Testis (tissue), 3 donors: Measurements from ENCODE around the gene RAD23A. TPM values are rescaled to one million over a fixed set of nuclear protein-coding genes. Genes with fewer than 3 reads are reported as not detected.

Source experiments
- DNase-seq: peaks from one replicate; pipeline ENCODE4 v3.0.0-alpha.2; 2019
- H3K27ac ChIP-seq, 2 donors: fragments of 200-600 bp; sonication (generic); one replicate each; pipeline ENCODE4 v1.5.1; 2019
- H3K27me3 ChIP-seq: fragments of 200-600 bp; sonication (generic); one replicate; pipeline ENCODE4 v1.5.1; 2019
- H3K36me3 ChIP-seq: fragments of 200-600 bp; sonication (generic); one replicate; pipeline ENCODE4 v1.5.1; 2017; ENCODE audit warnings: low read depth; ENCODE audit errors: missing control alignments
- H3K4me1 ChIP-seq: fragments of 200-600 bp; sonication (generic); one replicate; pipeline ENCODE4 v1.5.1; 2019
- H3K4me3 ChIP-seq, 2 donors: fragments of 200-600 bp; sonication (generic); one replicate each; pipeline ENCODE4 v1.5.1; 2017 to 2019
- H3K9me3 ChIP-seq: fragments of 200-600 bp; sonication (generic); one replicate; pipeline ENCODE4 v1.5.1; 2017
- POLR2A ChIP-seq: fragments of 450-650 bp; IDR thresholded peaks from one replicate; pipeline ENCODE4 v1.6.1; 2017; ENCODE audit warnings: antibody characterized with exemption, mild to moderate bottlenecking, moderate library complexity
- WGBS, 2 donors: methylation state at CpG; one replicate each; pipeline ENCODE4 v1.1.5; 2018; 5-methylcytosine and 5-hydroxymethylcytosine counted together
- intact Hi-C: fragments of 100-400 bp; cut with DNase I; formaldehyde crosslinking; loops from one replicate; pipeline ENCODE4 v1.15.1; 2023; ENCODE audit warnings: low total_unique reads
- polyA plus RNA-seq: library from polyadenylated mRNA; stranded (reverse); fragments of 350-450 nt; fragmentation: Illumina TruSeq; extraction: RNeasy Lipid Tissue Mini Kit (QIAGEN cat#74804); gene quantifications from one replicate; pipeline ENCODE4 v1.2.3, GENCODE V29; 2014; ENCODE audit warnings: low read depth, low replicate concordance; ENCODE audit not compliant: insufficient read depth
- total RNA-seq, 2 donors: library from RNA; depleted of rRNA; stranded (reverse); fragments of >200 nt; gene quantifications; one replicate each; pipeline ENCODE4 v1.2.3, GENCODE V29; 2016
- TF ChIP-seq, protein P1 (sequence below), 3 experiments: fragments of 450-650 bp in 2 of 3; fragments of 200-600 bp in 1 of 3; sonication (generic) in 1 of 3; IDR thresholded peaks; one replicate each; pipeline ENCODE4 v1.5.1; 2016 to 2019; ENCODE audit warnings: antibody characterized with exemption in 3 of 3, mild to moderate bottlenecking in 2 of 3, moderate library complexity in 1 of 3

The RAD23A gene
- total and polyA plus RNA-seq, 3 donors from 2014 or later = 114 to 174 (median 136) TPM

- Histone ChIP-seq H3K27ac (peak overlapping the region in 1 of 2 donors; percentile 8), H3K4me1 (peaks cover 8% of the 10 kb centered on the region), H3K36me3 (no peaks in the 10 kb centered on the region), H3K9me3 (no peaks in the 10 kb centered on the region), H3K4me3 (peak overlapping the region; percentile 27 to 54), H3K27me3 (no peaks in the 10 kb centered on the region)
- no peak for TF ChIP-seq POLR2A
- TF ChIP-seq, protein P1, sequence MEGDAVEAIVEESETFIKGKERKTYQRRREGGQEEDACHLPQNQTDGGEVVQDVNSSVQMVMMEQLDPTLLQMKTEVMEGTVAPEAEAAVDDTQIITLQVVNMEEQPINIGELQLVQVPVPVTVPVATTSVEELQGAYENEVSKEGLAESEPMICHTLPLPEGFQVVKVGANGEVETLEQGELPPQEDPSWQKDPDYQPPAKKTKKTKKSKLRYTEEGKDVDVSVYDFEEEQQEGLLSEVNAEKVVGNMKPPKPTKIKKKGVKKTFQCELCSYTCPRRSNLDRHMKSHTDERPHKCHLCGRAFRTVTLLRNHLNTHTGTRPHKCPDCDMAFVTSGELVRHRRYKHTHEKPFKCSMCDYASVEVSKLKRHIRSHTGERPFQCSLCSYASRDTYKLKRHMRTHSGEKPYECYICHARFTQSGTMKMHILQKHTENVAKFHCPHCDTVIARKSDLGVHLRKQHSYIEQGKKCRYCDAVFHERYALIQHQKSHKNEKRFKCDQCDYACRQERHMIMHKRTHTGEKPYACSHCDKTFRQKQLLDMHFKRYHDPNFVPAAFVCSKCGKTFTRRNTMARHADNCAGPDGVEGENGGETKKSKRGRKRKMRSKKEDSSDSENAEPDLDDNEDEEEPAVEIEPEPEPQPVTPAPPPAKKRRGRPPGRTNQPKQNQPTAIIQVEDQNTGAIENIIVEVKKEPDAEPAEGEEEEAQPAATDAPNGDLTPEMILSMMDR (IDR thresholded peaks at IDR 0.05) = peak; percentile 82 to 95 (median 92)
- 0 to 2% methylated on average over 17 to 33 of the region's 34 CpGs for WGBS, 2 donors
- peak; percentile 86 for DNase-seq
- intact Hi-C loops = loop anchor here (5.0 kb wide), 1 partner anchor 297 kb away; no protein-coding TSS in a partner anchor
Measured at GRCh38 chr19:12965017-12965811, 19.6 kb downstream of the RAD23A start.

- no peaks in the 10 kb centered on the region for H3K27me3 ChIP-seq
- TF ChIP-seq, protein P1 (IDR thresholded peaks at IDR 0.05) = no peak
- intact Hi-C loops = loop anchor here (5.0 kb wide), 1 partner anchor 297 kb away; no protein-coding TSS in a partner anchor
- DNase-seq = no peak
- H3K4me1 ChIP-seq = peaks cover 8% of the 10 kb centered on the region
- 43 to 44% methylated on average over 8 of the region's 8 CpGs for WGBS, 2 donors
- H3K36me3 ChIP-seq = no peaks in the 10 kb centered on the region
- no peaks in the 10 kb centered on the region for H3K9me3 ChIP-seq
- H3K4me3 ChIP-seq = peak overlapping the region; percentile 27 to 54
- no peak overlapping the region for H3K27ac ChIP-seq
Measured at GRCh38 chr19:12965812-12966135, 20.1 kb downstream of the RAD23A start.

GRCh38 chr19:12967907-12968306 is 22.2 kb downstream of the RAD23A start:
- no peak for TF ChIP-seq POLR2A
- TF ChIP-seq, protein P1 (IDR thresholded peaks at IDR 0.05) = no peak
- Histone ChIP-seq H3K36me3 (no peaks in the 10 kb centered on the region), H3K27ac (no peak overlapping the region), H3K27me3 (no peaks in the 10 kb centered on the region), H3K4me3 (no peak overlapping the region), H3K4me1 (peaks cover 8% of the 10 kb centered on the region), H3K9me3 (no peaks in the 10 kb centered on the region)
- intact Hi-C loops = loop anchor here (5.0 kb wide), 1 partner anchor 294 kb away; no protein-coding TSS in a partner anchor
- 84 to 88% methylated on average over 5 of the region's 5 CpGs for WGBS, 2 donors
- DNase-seq = no peak

DNA sequence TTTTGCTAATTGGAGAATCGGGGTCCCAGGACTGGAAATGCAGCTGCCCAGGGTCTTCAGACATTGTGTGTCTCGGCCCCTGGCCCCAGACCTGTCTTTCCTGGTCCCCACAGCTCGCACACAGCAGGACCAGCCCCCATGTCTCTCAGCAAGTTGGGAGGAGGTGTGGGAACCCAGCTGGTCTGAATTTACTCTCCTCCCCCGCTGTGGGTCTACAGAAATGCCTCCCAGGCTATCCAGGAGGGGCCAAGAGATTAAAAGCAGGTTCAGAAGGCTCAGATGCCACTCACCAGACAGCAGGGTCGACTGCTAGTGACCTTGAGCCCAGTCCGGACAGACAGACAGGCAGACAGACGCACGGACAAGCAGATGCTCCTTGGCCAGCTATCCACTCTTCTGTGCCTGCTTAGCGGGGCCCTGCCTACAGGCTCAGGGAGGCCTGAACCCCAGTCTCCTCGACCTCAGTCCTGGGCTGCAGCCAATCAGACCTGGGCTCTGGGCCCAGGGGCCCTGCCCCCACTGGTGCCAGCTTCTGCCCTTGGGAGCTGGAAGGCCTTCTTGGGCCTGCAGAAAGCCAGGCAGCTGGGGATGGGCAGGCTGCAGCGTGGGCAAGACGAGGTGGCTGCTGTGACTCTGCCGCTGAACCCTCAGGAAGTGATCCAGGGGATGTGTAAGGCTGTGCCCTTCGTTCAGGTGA is 23.8 kb downstream of the RAD23A start, which contains the start of gene DAND5:
Gene DAND5 (plus strand): TSS at position 285 of the 697 bp plus-strand sequence. CDS start 85 bp downstream, at position 370.
- WGBS, 2 donors = 48 to 79% methylated on average over 13 to 14 of the region's 14 CpGs
- Histone ChIP-seq H3K27ac (no peak within 1 kb of the TSS), H3K9me3 (no peaks in the 10 kb centered on the region), H3K4me3 (no peak within 1 kb of the TSS), H3K36me3 (no peaks in the 10 kb centered on the region), H3K27me3 (no peaks in the 10 kb centered on the region), H3K4me1 (peaks cover 8% of the 10 kb centered on the region)
- DNase-seq = peak; percentile 81
- intact Hi-C loops = loop anchor here (5.0 kb wide), 1 partner anchor 293 kb away; no protein-coding TSS in a partner anchor
- TF ChIP-seq, protein P1 (IDR thresholded peaks at IDR 0.05) = no peak
- TF ChIP-seq POLR2A = no peak
